ENCODE data around the gene SLC17A6.

Gene SLC17A6

GRCh38 chr11:22390283-22390655 lies 52.1 kb downstream of the SLC17A6 start:
- DNase-seq, result no peak

- no peak for DNase-seq
Observed at GRCh38 chr11:22392561-22392960, 54.4 kb downstream of the SLC17A6 start.

- DNase-seq, result no peak
Observed at GRCh38 chr11:22405377-22405776, 67.2 kb downstream of the SLC17A6 start.

- DNase-seq, result no peak
Observed at GRCh38 chr11:22407267-22407666, 69.1 kb downstream of the SLC17A6 start.

GRCh38 chr11:22407921-22408320 lies 69.7 kb downstream of the SLC17A6 start:
- DNase-seq, result no peak

- DNase-seq, result no peak
Observed at GRCh38 chr11:22415476-22415875, 77.3 kb downstream of the SLC17A6 start.

GRCh38 chr11:22416462-22416861 lies 78.3 kb downstream of the SLC17A6 start:
- DNase-seq, result no peak

GRCh38 chr11:22426915-22427314 lies 88.7 kb downstream of the SLC17A6 start:
- no peak for DNase-seq
